HCT116 (cell line): Measurements from ENCODE around the gene PANK4. TPM values are rescaled to one million over a fixed set of nuclear protein-coding genes. Genes with fewer than 3 reads are reported as not detected.

ENCODE experiments used
- ATAC-seq: fragments of 200-7000 bp; cut with Tn5 transposase; 2 replicates; pipeline ENCODE4 v1.9.1; 2020; ENCODE audit warnings: mild to moderate bottlenecking, moderate library complexity
- BruUV-seq: library from RNA; stranded (reverse); fragments of 400-500 nt; replicated peaks from 2 replicates; lab custom pipeline; 2021; lab: Mats Ljungman, UMichigan
- CTCF ChIA-PET: fragments of 300-600 bp; sonication (Branson Sonifier 250); formaldehyde crosslinking; loops from one replicate; lab custom pipeline; 2021; ENCODE audit warnings: antibody characterized with exemption; lab: Charles Lee
- POLR2A ChIA-PET: fragments of 300-600, 350-600 bp; sonication (Branson Sonifier 250); formaldehyde crosslinking; loops from one replicate; lab custom pipeline; 2021; ENCODE audit warnings: antibody characterized with exemption; lab: Charles Lee
- RAD21 ChIA-PET, 2 experiments: fragments of 300-600 bp; sonication (Branson Sonifier 250); formaldehyde crosslinking; loops; one replicate each; lab custom pipeline; 2023; ENCODE audit warnings: low total read pairs in 2 of 2; ENCODE audit not compliant: uncharacterized antibody in 2 of 2, unreplicated experiment in 2 of 2, low non-redundant PET in 1 of 2; lab: Charles Lee
- DNase-seq: peaks from one replicate; pipeline ENCODE4 v3.0.0-alpha.2; 2010; ENCODE audit warnings: low read depth, low spot score
- H2AFZ ChIP-seq: fragments of 200-600 bp; shearing (Covaris generic), sonication (generic); 2 replicates; pipeline ENCODE4 v1.6.1; 2017; ENCODE audit warnings: low read depth, mixed run types, mixed read lengths, antibody characterized with exemption, low read length; ENCODE audit not compliant: poor library complexity, severe bottlenecking
- H3K27ac ChIP-seq: 2 replicates; pipeline ENCODE4 v1.5.1; 2012; ENCODE audit warnings: low read depth, low read length
- H3K27me3 ChIP-seq: fragments of 200-600 bp; sonication (generic); 2 replicates; pipeline ENCODE4 v1.6.1; 2016; ENCODE audit warnings: mixed run types, low read length, mixed read lengths; ENCODE audit not compliant: insufficient read depth
- H3K36me3 ChIP-seq, 2 experiments: fragments of 200-500 bp in 1 of 2; fragments of 200-600 bp in 1 of 2; sonication (Bioruptor generic) in 1 of 2; sonication (generic) in 1 of 2; 2 replicates each; pipeline versions ENCODE4 v1.5.1 to v1.6.1; 2014 to 2016; ENCODE audit warnings: low read length in 2 of 2, inconsistent platforms in 1 of 2, mixed read lengths in 1 of 2, mixed run types in 1 of 2; ENCODE audit not compliant: insufficient read depth in 2 of 2, control insufficient read depth in 1 of 2
- H3K4me1 ChIP-seq, 2 experiments: fragments of 200-600 bp in 1 of 2; sonication (generic) in 1 of 2; 2 replicates each; pipeline versions ENCODE4 v1.5.1 to v1.6.1; 2012 to 2017; ENCODE audit warnings: low read length in 2 of 2, inconsistent platforms in 1 of 2, mild to moderate bottlenecking in 1 of 2, mixed read lengths in 1 of 2, mixed run types in 1 of 2, moderate library complexity in 1 of 2; ENCODE audit not compliant: insufficient read depth in 2 of 2, control insufficient read depth in 1 of 2
- H3K4me2 ChIP-seq: fragments of 200-600 bp; sonication (generic); 2 replicates; pipeline ENCODE4 v1.6.1; 2017; ENCODE audit warnings: mixed run types, low read length, mixed read lengths
- H3K4me3 ChIP-seq, 2 experiments: fragments of 200-600 bp in 1 of 2; sonication (generic) in 1 of 2; replicated peaks in 1 of 2; 2 replicates each; pipeline ENCODE4 v1.5.1; 2011 to 2016; ENCODE audit warnings: low read length in 2 of 2, control low read depth in 1 of 2, low read depth in 1 of 2, mild to moderate bottlenecking in 1 of 2, mixed read lengths in 1 of 2, mixed run types in 1 of 2
- H3K79me2 ChIP-seq: fragments of 200-600 bp; sonication (generic); 2 replicates; pipeline ENCODE4 v1.6.1; 2017; ENCODE audit warnings: mild to moderate bottlenecking, mixed run types, low read length, moderate library complexity, mixed read lengths; ENCODE audit not compliant: insufficient read depth
- H3K9ac ChIP-seq: fragments of 200-600 bp; sonication (generic); 2 replicates; pipeline ENCODE4 v1.6.1; 2016; ENCODE audit warnings: low read length, mixed read lengths
- H3K9me2 ChIP-seq: fragments of 200-600 bp; sonication (generic), shearing (Covaris generic); 2 replicates; pipeline ENCODE4 v1.6.1; 2017; ENCODE audit warnings: mixed run types, mild to moderate bottlenecking, moderate library complexity; ENCODE audit not compliant: insufficient read depth
- H3K9me3 ChIP-seq, 2 experiments: fragments of 200-500 bp in 1 of 2; fragments of 200-600 bp in 1 of 2; sonication (Bioruptor generic) in 1 of 2; sonication (generic) in 1 of 2; 2 replicates each; pipeline ENCODE4 v1.6.1; 2014 to 2017; ENCODE audit warnings: low read length in 2 of 2, mixed read lengths in 2 of 2, inconsistent platforms in 1 of 2, low read depth in 1 of 2, mild to moderate bottlenecking in 1 of 2, mixed run types in 1 of 2, moderate library complexity in 1 of 2; ENCODE audit not compliant: control insufficient read depth in 1 of 2, insufficient read depth in 1 of 2
- H4K20me1 ChIP-seq: fragments of 200-600 bp; sonication (generic), shearing (Covaris generic); 2 replicates; pipeline ENCODE4 v1.6.1; 2017; ENCODE audit warnings: mixed run types, mild to moderate bottlenecking, moderate library complexity; ENCODE audit not compliant: insufficient read depth
- CEBPB ChIP-seq: IDR thresholded peaks from 2 replicates; pipeline ENCODE4 v1.6.1; 2012; ENCODE audit warnings: low read depth
- EGR1 ChIP-seq: IDR thresholded peaks from 2 replicates; pipeline ENCODE4 v1.6.1; 2012; ENCODE audit warnings: low read depth
- ELF1 ChIP-seq: IDR thresholded peaks from 2 replicates; pipeline ENCODE4 v1.6.1; 2012; ENCODE audit warnings: low read depth, borderline replicate concordance
- EZH2 ChIP-seq: fragments of 200-600 bp; sonication (generic); IDR thresholded peaks from 2 replicates; pipeline ENCODE4 v1.6.1; 2017; ENCODE audit warnings: antibody characterized with exemption, mixed run types
- EZH2phosphoT487 ChIP-seq: fragments of 200-600 bp; IDR thresholded peaks from 2 replicates; pipeline ENCODE4 v1.6.1; 2018; ENCODE audit warnings: antibody characterized with exemption, borderline replicate concordance
- FOSL1 ChIP-seq: IDR thresholded peaks from 2 replicates; pipeline ENCODE4 v1.6.1; 2012; ENCODE audit warnings: low read depth
- JUND ChIP-seq: IDR thresholded peaks from 2 replicates; pipeline ENCODE4 v1.6.1; 2012
- POLR2A ChIP-seq: IDR thresholded peaks from 2 replicates; pipeline ENCODE4 v1.7.0; 2011; ENCODE audit warnings: borderline replicate concordance; ENCODE audit not compliant: insufficient read depth, insufficient read length; ENCODE audit errors: extremely low read depth
- POLR2AphosphoS5 ChIP-seq: IDR thresholded peaks from 2 replicates; pipeline ENCODE4 v1.6.1; 2011; ENCODE audit warnings: mild to moderate bottlenecking, low read depth, low read length, moderate library complexity
- RAD21 ChIP-seq: IDR thresholded peaks from 2 replicates; pipeline ENCODE4 v1.6.1; 2012; ENCODE audit warnings: low read depth, mild to moderate bottlenecking
- SIN3A ChIP-seq: IDR thresholded peaks from 2 replicates; pipeline ENCODE4 v1.6.1; 2012; ENCODE audit warnings: low read depth
- SP1 ChIP-seq: IDR thresholded peaks from 2 replicates; pipeline ENCODE4 v1.6.1; 2012; ENCODE audit warnings: low read depth
- SRF ChIP-seq: IDR thresholded peaks from 2 replicates; pipeline ENCODE4 v1.6.1; 2012; ENCODE audit warnings: low read depth
- YY1 ChIP-seq: IDR thresholded peaks from 2 replicates; pipeline ENCODE4 v1.6.1; 2011; ENCODE audit warnings: low read length, low read depth, moderate library complexity, mild to moderate bottlenecking; ENCODE audit not compliant: insufficient replicate concordance; ENCODE audit errors: extremely low read depth
- ZFX ChIP-seq: fragments of 450-650 bp; IDR thresholded peaks from 2 replicates; pipeline ENCODE4 v1.6.1; 2017
- ZNF274 ChIP-seq: fragments of 200-500 bp; sonication (Bioruptor generic); IDR thresholded peaks from 2 replicates; pipeline ENCODE4 v1.6.1; 2014; ENCODE audit warnings: mild to moderate bottlenecking, low read depth, low read length, inconsistent platforms
- intact Hi-C: fragments of 100-400 bp; cut with micrococcal nuclease; formaldehyde crosslinking; loops from 2 replicates; pipeline ENCODE4 v1.10.0; 2022
- total RNA-seq: library from RNA; stranded (reverse); gene quantifications from one replicate; pipeline ENCODE4 v1.2.1, GENCODE V29; 2021; ENCODE audit not compliant: unreplicated experiment
- TF ChIP-seq, protein P1 (sequence below): IDR thresholded peaks from 2 replicates; pipeline ENCODE4 v1.6.1; 2012; ENCODE audit warnings: low read depth
- TF ChIP-seq, protein P2 (sequence below): IDR thresholded peaks from 2 replicates; pipeline ENCODE4 v1.6.1; 2012
- TF ChIP-seq, protein P3 (sequence below), 3 experiments: fragments of 200-600 bp in 1 of 3; sonication (generic) in 1 of 3; IDR thresholded peaks in 2 of 3; conservative IDR thresholded peaks in 1 of 3; 2 replicates each; pipeline ENCODE4 v1.5.1; 2012 to 2017; ENCODE audit warnings: low read depth in 2 of 3, low read length in 2 of 3, antibody characterized with exemption in 1 of 3, borderline replicate concordance in 1 of 3, control low read depth in 1 of 3, mild to moderate bottlenecking in 1 of 3, mixed read lengths in 1 of 3, mixed run types in 1 of 3, moderate library complexity in 1 of 3; ENCODE audit not compliant: insufficient read depth in 1 of 3
- TF ChIP-seq, protein P4 (sequence below): IDR thresholded peaks from 2 replicates; pipeline ENCODE4 v1.6.1; 2011; ENCODE audit warnings: mild to moderate bottlenecking, low read length, moderate library complexity; ENCODE audit not compliant: insufficient replicate concordance; ENCODE audit errors: extremely low read depth

The PANK4 gene
- total RNA-seq, 1 experiment from 2014 or later, result 38.5 TPM

DNA sequence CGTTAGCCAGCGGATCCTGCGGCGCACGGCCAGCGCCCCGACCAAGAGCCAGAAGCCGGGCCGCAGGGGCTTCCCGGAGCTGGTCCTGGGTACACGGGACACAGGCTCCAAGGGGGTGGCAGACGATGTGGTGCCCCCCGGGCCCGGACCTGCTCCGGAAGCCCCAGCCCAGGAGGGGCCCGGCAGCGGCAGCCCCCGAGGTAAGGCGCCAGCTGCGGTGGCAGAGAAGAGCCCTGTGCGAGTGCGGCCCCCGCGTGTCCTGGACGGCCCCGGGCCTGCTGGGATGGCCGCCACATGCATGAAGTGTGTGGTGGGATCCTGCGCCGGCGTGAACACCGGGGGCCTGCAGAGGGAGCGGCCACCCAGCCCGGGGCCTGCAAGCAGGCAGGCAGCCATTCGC, 24.2 kb downstream of the PANK4 start:
- no peaks in the 10 kb centered on the region for H4K20me1 ChIP-seq
- H3K27me3 ChIP-seq, result no peaks in the 10 kb centered on the region
- H3K4me2 ChIP-seq, result no peak overlapping the region
- no peaks in the 10 kb centered on the region for H3K36me3 ChIP-seq
- ChIA-PET RAD21 (no interaction called here), CTCF (no interaction called here), POLR2A (no interaction called here)
- TF ChIP-seq, protein P1, sequence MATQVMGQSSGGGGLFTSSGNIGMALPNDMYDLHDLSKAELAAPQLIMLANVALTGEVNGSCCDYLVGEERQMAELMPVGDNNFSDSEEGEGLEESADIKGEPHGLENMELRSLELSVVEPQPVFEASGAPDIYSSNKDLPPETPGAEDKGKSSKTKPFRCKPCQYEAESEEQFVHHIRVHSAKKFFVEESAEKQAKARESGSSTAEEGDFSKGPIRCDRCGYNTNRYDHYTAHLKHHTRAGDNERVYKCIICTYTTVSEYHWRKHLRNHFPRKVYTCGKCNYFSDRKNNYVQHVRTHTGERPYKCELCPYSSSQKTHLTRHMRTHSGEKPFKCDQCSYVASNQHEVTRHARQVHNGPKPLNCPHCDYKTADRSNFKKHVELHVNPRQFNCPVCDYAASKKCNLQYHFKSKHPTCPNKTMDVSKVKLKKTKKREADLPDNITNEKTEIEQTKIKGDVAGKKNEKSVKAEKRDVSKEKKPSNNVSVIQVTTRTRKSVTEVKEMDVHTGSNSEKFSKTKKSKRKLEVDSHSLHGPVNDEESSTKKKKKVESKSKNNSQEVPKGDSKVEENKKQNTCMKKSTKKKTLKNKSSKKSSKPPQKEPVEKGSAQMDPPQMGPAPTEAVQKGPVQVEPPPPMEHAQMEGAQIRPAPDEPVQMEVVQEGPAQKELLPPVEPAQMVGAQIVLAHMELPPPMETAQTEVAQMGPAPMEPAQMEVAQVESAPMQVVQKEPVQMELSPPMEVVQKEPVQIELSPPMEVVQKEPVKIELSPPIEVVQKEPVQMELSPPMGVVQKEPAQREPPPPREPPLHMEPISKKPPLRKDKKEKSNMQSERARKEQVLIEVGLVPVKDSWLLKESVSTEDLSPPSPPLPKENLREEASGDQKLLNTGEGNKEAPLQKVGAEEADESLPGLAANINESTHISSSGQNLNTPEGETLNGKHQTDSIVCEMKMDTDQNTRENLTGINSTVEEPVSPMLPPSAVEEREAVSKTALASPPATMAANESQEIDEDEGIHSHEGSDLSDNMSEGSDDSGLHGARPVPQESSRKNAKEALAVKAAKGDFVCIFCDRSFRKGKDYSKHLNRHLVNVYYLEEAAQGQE, result no peak
- TF ChIP-seq ZFX (no peak), POLR2A (no peak), POLR2AphosphoS5 (no peak), ZNF274 (no peak), SIN3A (no peak), CEBPB (no peak), JUND (no peak), FOSL1 (no peak), RAD21 (no peak), SRF (no peak), EZH2 (no peak), SP1 (no peak), EZH2phosphoT487 (no peak), YY1 (no peak), EGR1 (no peak), ELF1 (no peak)
- TF ChIP-seq, protein P2, sequence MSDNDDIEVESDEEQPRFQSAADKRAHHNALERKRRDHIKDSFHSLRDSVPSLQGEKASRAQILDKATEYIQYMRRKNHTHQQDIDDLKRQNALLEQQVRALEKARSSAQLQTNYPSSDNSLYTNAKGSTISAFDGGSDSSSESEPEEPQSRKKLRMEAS, result no peak
- TF ChIP-seq, protein P3, sequence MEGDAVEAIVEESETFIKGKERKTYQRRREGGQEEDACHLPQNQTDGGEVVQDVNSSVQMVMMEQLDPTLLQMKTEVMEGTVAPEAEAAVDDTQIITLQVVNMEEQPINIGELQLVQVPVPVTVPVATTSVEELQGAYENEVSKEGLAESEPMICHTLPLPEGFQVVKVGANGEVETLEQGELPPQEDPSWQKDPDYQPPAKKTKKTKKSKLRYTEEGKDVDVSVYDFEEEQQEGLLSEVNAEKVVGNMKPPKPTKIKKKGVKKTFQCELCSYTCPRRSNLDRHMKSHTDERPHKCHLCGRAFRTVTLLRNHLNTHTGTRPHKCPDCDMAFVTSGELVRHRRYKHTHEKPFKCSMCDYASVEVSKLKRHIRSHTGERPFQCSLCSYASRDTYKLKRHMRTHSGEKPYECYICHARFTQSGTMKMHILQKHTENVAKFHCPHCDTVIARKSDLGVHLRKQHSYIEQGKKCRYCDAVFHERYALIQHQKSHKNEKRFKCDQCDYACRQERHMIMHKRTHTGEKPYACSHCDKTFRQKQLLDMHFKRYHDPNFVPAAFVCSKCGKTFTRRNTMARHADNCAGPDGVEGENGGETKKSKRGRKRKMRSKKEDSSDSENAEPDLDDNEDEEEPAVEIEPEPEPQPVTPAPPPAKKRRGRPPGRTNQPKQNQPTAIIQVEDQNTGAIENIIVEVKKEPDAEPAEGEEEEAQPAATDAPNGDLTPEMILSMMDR (IDR thresholded peaks at IDR 0.05 in 2 of 3, conservative IDR thresholded peaks at IDR 0.05 in 1 of 3; ENCODE audit: borderline replicate concordance in 1 of 3, insufficient read depth in 1 of 3, low read depth in 2 of 3, low read length in 2 of 3), result no peak
- TF ChIP-seq, protein P4, sequence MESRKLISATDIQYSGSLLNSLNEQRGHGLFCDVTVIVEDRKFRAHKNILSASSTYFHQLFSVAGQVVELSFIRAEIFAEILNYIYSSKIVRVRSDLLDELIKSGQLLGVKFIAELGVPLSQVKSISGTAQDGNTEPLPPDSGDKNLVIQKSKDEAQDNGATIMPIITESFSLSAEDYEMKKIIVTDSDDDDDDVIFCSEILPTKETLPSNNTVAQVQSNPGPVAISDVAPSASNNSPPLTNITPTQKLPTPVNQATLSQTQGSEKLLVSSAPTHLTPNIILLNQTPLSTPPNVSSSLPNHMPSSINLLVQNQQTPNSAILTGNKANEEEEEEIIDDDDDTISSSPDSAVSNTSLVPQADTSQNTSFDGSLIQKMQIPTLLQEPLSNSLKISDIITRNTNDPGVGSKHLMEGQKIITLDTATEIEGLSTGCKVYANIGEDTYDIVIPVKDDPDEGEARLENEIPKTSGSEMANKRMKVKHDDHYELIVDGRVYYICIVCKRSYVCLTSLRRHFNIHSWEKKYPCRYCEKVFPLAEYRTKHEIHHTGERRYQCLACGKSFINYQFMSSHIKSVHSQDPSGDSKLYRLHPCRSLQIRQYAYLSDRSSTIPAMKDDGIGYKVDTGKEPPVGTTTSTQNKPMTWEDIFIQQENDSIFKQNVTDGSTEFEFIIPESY, result no peak
- no peaks in the 10 kb centered on the region for H3K9me3 ChIP-seq
- H2AFZ ChIP-seq, result no peak overlapping the region
- no peaks in the 10 kb centered on the region for H3K79me2 ChIP-seq
- H3K4me3 ChIP-seq, result no peak overlapping the region
- DNase-seq (no peak), ATAC-seq (no peak)
- no peak overlapping the region for H3K9ac ChIP-seq
- H3K4me1 ChIP-seq, result no peaks in the 10 kb centered on the region; a peak in 1 of 4 replicates
- no TSS peak for BruUV-seq
- intact Hi-C loops, result no loop called here
- no peaks in the 10 kb centered on the region for H3K9me2 ChIP-seq
- H3K27ac ChIP-seq, result no peak overlapping the region
